HepG2 (cell line): ENCODE measurements around the gene ZBTB34.

ENCODE experiments used
- CEBPB ChIP-seq: IDR thresholded peaks from 2 replicates; pipeline ENCODE4 v1.6.1; 2011; ENCODE audit warnings: low read depth, low read length, improper control_type of control experiment, borderline replicate concordance
- EZH2 ChIP-seq: conservative IDR thresholded peaks from 2 replicates; pipeline ENCODE4 v1.6.1; 2012; ENCODE audit warnings: mild to moderate bottlenecking, low read depth, low read length, moderate library complexity
- MAFG ChIP-seq: sonication (generic); formaldehyde crosslinking; IDR thresholded peaks from 2 replicates; pipeline ENCODE4 v1.5.1; 2020; ENCODE audit warnings: mild to moderate bottlenecking, missing genetic modification reagents
- POLR2A ChIP-seq, 2 experiments: IDR thresholded peaks; 2 replicates each; pipeline ENCODE4 v1.6.1; 2011; ENCODE audit warnings: low read depth in 2 of 2, low read length in 2 of 2, mild to moderate bottlenecking in 1 of 2, moderate library complexity in 1 of 2; ENCODE audit not compliant: insufficient read depth in 1 of 2
- SMAD1 ChIP-seq: sonication (generic); formaldehyde crosslinking; IDR thresholded peaks from 2 replicates; pipeline ENCODE4 v1.4.0; 2020; ENCODE audit warnings: missing genetic modification reagents, low read depth, mild to moderate bottlenecking, borderline replicate concordance
- ZBTB40 ChIP-seq, 2 experiments: fragments of 450-650 bp in 1 of 2; sonication (generic) in 1 of 2; formaldehyde crosslinking in 1 of 2; IDR thresholded peaks; 2 replicates each; pipeline versions ENCODE4 v1.6.1 to v1.8.0; 2016 to 2022; ENCODE audit warnings: antibody characterized with exemption in 1 of 2, mild to moderate bottlenecking in 1 of 2, missing genetic modification reagents in 1 of 2
- TF ChIP-seq, protein P1 (sequence below): sonication (generic); formaldehyde crosslinking; IDR thresholded peaks from 2 replicates; pipeline ENCODE4 v1.9.0; 2021; ENCODE audit warnings: missing genetic modification reagents, borderline replicate concordance
- TF ChIP-seq, protein P2 (sequence below): sonication (generic); formaldehyde crosslinking; IDR thresholded peaks from 2 replicates; pipeline ENCODE4 v1.5.0; 2020; ENCODE audit warnings: mild to moderate bottlenecking, missing genetic modification reagents, moderate library complexity

- TF ChIP-seq ZBTB40 (IDR thresholded peaks at IDR 0.05) (no peak), ZBTB40 (CRISPR knock-in tag; IDR thresholded peaks at IDR 0.05) (no peak), SMAD1 (no peak), POLR2A (IDR thresholded peaks at IDR 0.05; ENCODE audit: insufficient read depth in 1 of 2, low read depth in 2 of 2, low read length in 2 of 2) (no peak), MAFG (no peak), CEBPB (no peak), EZH2 (no peak)
- TF ChIP-seq, protein P1, sequence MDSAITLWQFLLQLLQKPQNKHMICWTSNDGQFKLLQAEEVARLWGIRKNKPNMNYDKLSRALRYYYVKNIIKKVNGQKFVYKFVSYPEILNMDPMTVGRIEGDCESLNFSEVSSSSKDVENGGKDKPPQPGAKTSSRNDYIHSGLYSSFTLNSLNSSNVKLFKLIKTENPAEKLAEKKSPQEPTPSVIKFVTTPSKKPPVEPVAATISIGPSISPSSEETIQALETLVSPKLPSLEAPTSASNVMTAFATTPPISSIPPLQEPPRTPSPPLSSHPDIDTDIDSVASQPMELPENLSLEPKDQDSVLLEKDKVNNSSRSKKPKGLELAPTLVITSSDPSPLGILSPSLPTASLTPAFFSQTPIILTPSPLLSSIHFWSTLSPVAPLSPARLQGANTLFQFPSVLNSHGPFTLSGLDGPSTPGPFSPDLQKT (CRISPR knock-in tag): no peak
- TF ChIP-seq, protein P2, sequence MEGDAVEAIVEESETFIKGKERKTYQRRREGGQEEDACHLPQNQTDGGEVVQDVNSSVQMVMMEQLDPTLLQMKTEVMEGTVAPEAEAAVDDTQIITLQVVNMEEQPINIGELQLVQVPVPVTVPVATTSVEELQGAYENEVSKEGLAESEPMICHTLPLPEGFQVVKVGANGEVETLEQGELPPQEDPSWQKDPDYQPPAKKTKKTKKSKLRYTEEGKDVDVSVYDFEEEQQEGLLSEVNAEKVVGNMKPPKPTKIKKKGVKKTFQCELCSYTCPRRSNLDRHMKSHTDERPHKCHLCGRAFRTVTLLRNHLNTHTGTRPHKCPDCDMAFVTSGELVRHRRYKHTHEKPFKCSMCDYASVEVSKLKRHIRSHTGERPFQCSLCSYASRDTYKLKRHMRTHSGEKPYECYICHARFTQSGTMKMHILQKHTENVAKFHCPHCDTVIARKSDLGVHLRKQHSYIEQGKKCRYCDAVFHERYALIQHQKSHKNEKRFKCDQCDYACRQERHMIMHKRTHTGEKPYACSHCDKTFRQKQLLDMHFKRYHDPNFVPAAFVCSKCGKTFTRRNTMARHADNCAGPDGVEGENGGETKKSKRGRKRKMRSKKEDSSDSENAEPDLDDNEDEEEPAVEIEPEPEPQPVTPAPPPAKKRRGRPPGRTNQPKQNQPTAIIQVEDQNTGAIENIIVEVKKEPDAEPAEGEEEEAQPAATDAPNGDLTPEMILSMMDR (CRISPR knock-in tag): no peak
Measured at GRCh38 chr9:126842220-126842842, 18.1 kb upstream of the ZBTB34 start.
